PC-9 (cell line): Measurements from ENCODE around the gene NKAIN2.

Source experiments
- EZH2 ChIP-seq: fragments of 200-600 bp; sonication (generic); IDR thresholded peaks from 2 replicates; pipeline ENCODE4 v1.8.0; 2017; ENCODE audit warnings: antibody characterized with exemption, low read depth
- TF ChIP-seq, protein P1 (sequence below): fragments of 200-600 bp; sonication (generic); conservative IDR thresholded peaks from 2 replicates; pipeline ENCODE4 v1.6.1; 2017; ENCODE audit warnings: mixed run types, antibody characterized with exemption, mild to moderate bottlenecking, moderate library complexity

DNA sequence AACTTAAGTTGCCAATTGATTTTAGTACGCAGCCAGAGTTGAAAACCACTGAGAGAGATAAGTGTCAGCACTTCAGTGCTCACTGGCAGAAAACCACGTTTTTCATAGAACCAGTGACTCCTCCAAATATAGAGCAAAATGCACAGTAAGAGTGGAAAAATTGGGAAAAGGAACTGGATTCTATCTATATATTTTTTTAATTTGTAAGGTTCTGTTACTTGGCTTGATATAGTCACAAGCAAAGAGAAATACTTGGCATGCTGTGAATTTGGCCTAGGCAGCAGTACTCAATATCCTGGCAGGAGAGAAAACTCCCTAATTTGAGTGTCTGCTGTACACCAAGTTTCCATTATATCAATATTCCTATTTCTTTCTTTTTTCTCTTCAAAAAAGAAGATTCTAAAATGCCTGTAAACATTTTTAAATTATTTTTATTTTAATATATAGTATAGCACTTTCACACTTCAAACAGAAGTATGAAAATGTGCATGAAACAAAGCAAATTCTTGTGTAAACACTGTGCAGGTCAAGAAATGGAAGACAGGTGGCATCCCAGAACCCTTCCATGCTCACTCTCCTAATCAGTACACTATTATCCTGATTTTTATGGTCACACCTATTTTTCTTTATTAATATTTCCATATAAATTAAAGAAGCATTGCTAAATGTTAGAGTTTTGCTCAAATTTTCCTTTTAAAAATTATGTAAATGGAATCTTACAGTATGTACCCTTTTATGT, 596.8 kb downstream of the NKAIN2 start:
- TF ChIP-seq EZH2: no peak
- TF ChIP-seq, protein P1, sequence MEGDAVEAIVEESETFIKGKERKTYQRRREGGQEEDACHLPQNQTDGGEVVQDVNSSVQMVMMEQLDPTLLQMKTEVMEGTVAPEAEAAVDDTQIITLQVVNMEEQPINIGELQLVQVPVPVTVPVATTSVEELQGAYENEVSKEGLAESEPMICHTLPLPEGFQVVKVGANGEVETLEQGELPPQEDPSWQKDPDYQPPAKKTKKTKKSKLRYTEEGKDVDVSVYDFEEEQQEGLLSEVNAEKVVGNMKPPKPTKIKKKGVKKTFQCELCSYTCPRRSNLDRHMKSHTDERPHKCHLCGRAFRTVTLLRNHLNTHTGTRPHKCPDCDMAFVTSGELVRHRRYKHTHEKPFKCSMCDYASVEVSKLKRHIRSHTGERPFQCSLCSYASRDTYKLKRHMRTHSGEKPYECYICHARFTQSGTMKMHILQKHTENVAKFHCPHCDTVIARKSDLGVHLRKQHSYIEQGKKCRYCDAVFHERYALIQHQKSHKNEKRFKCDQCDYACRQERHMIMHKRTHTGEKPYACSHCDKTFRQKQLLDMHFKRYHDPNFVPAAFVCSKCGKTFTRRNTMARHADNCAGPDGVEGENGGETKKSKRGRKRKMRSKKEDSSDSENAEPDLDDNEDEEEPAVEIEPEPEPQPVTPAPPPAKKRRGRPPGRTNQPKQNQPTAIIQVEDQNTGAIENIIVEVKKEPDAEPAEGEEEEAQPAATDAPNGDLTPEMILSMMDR: peak; percentile 43
